PC-3 (cell line): ENCODE measurements around the gene TMEM18. TPM values are rescaled to one million over a fixed set of nuclear protein-coding genes. Genes with fewer than 3 reads are reported as not detected.

ENCODE experiments used
- ATAC-seq: fragments of 200-7000 bp; cut with Tn5 transposase; 2 replicates; pipeline ENCODE4 v1.9.1; 2020; ENCODE audit warnings: mild to moderate bottlenecking, moderate library complexity
- BruUV-seq: library from RNA; stranded (reverse); fragments of 400-500 nt; replicated peaks from 2 replicates; lab custom pipeline; 2021; lab: Mats Ljungman, UMichigan
- CTCF ChIA-PET: fragments of 300-600 bp; sonication (Branson Sonifier 250); formaldehyde crosslinking; loops from one replicate; lab custom pipeline; 2022; ENCODE audit warnings: antibody characterized with exemption; lab: Charles Lee
- POLR2A ChIA-PET: fragments of 300-600 bp; sonication (Branson Sonifier 250); formaldehyde crosslinking; loops from one replicate; lab custom pipeline; 2022; ENCODE audit warnings: antibody characterized with exemption; ENCODE audit not compliant: unreplicated experiment; lab: Charles Lee
- DNase-seq: peaks from one replicate; pipeline ENCODE4 v3.0.0-alpha.2; 2015
- H2AFZ ChIP-seq: fragments of 300-600 bp; sonication (generic); 2 replicates; pipeline ENCODE4 v1.6.0; 2016; ENCODE audit warnings: antibody characterized with exemption, low read length
- H3F3A ChIP-seq: fragments of 300-600 bp; sonication (generic); one replicate; pipeline ENCODE4 v1.6.0; 2017; ENCODE audit warnings: antibody characterized with exemption, low read length, control low read depth, mild to moderate bottlenecking; ENCODE audit not compliant: unreplicated experiment
- H3K27ac ChIP-seq: fragments of 300-600 bp; sonication (generic); 2 replicates; pipeline ENCODE4 v1.5.1; 2016; ENCODE audit warnings: mild to moderate bottlenecking, low read length
- H3K27me3 ChIP-seq: fragments of 300-600 bp; sonication (generic); 2 replicates; pipeline ENCODE4 v1.6.1; 2016; ENCODE audit warnings: low read length, mixed read lengths
- H3K36me3 ChIP-seq: fragments of 300-600 bp; sonication (generic); 2 replicates; pipeline ENCODE4 v1.6.1; 2016; ENCODE audit warnings: low read depth, mixed run types, low read length, mixed read lengths
- H3K4me1 ChIP-seq: fragments of 300-600 bp; sonication (generic); 2 replicates; pipeline ENCODE4 v1.5.1; 2016; ENCODE audit warnings: low read length; ENCODE audit not compliant: insufficient read depth
- H3K4me2 ChIP-seq: fragments of 300-600 bp; sonication (generic); 2 replicates; pipeline ENCODE4 v1.6.0; 2016; ENCODE audit warnings: low read length
- H3K4me3 ChIP-seq: fragments of 300-600 bp; sonication (generic); 2 replicates; pipeline ENCODE4 v1.5.1; 2016; ENCODE audit warnings: mild to moderate bottlenecking, low read length, mixed read lengths
- H3K79me2 ChIP-seq: fragments of 300-600 bp; sonication (generic); 2 replicates; pipeline ENCODE4 v1.6.1; 2017; ENCODE audit warnings: low read length, mixed read lengths
- H3K9ac ChIP-seq: fragments of 300-600 bp; sonication (generic); 2 replicates; pipeline ENCODE4 v1.6.0; 2016; ENCODE audit warnings: mild to moderate bottlenecking, low read length
- H3K9me2 ChIP-seq: fragments of 300-600 bp; sonication (generic); replicated peaks from 2 replicates; pipeline ENCODE4 v1.6.1; 2016; ENCODE audit warnings: mixed run types, low read length, mixed read lengths
- H3K9me3 ChIP-seq: fragments of 300-600 bp; sonication (generic); 2 replicates; pipeline ENCODE4 v1.6.1; 2016; ENCODE audit warnings: low read length, mixed read lengths
- H4K20me1 ChIP-seq: fragments of 300-600 bp; sonication (generic); 2 replicates; pipeline ENCODE4 v1.6.1; 2016; ENCODE audit warnings: low read length, mixed read lengths
- CTCF ChIP-seq: fragments of 300-600 bp; sonication (generic); conservative IDR thresholded peaks from 2 replicates; pipeline ENCODE4 v1.5.1; 2017; ENCODE audit warnings: antibody characterized with exemption, low read depth, mild to moderate bottlenecking, low read length
- EZH2 ChIP-seq: fragments of 300-600 bp; sonication (generic); IDR thresholded peaks from one replicate; pipeline ENCODE4 v1.6.1; 2017; ENCODE audit warnings: antibody characterized with exemption, mild to moderate bottlenecking, low read length; ENCODE audit not compliant: unreplicated experiment
- EZH2phosphoT487 ChIP-seq: fragments of 300-600 bp; sonication (generic); IDR thresholded peaks from 2 replicates; pipeline ENCODE4 v1.6.1; 2018; ENCODE audit warnings: mild to moderate bottlenecking, antibody characterized with exemption, low read length, borderline replicate concordance
- intact Hi-C: fragments of 100-400 bp; cut with micrococcal nuclease; formaldehyde crosslinking; loops from 2 replicates; pipeline ENCODE4 v1.9.0; 2023
- total RNA-seq: library from RNA; depleted of rRNA; stranded (reverse); fragments of >200 nt; gene quantifications from 2 replicates; pipeline ENCODE4 v1.2.3, GENCODE V29; 2014

Gene TMEM18
- total RNA-seq, 1 experiment from 2014 or later, result 25.5 TPM

- H3K27ac ChIP-seq, result no peak overlapping the region
- peaks cover 10% of the 10 kb centered on the region for H3K4me1 ChIP-seq
- H4K20me1 ChIP-seq, result no peaks in the 10 kb centered on the region
- H3K4me2 ChIP-seq, result no peak overlapping the region
- no TSS peak for BruUV-seq
- intact Hi-C loops, result no loop called here
- no peaks in the 10 kb centered on the region for H3K79me2 ChIP-seq
- H3K9me3 ChIP-seq, result peaks cover 4% of the 10 kb centered on the region; the same call in 1 of the 2 replicates
- H3K36me3 ChIP-seq, result no peaks in the 10 kb centered on the region
- no peaks in the 10 kb centered on the region for H3K9me2 ChIP-seq
- no peak overlapping the region for H3K9ac ChIP-seq
- H3F3A ChIP-seq, result no peaks in the 10 kb centered on the region
- TF ChIP-seq EZH2phosphoT487 (no peak), EZH2 (no peak), CTCF (no peak)
- H3K4me3 ChIP-seq, result no peak overlapping the region
- H2AFZ ChIP-seq, result no peak overlapping the region
- CTCF ChIA-PET, result no interaction called here
- ATAC-seq (no peak), DNase-seq (no peak)
- no peaks in the 10 kb centered on the region for H3K27me3 ChIP-seq
- POLR2A ChIA-PET, result no interaction called here
These were observed 12.0 kb upstream of the TMEM18 start for GRCh38 chr2:689237-689636.

GRCh38 chr2:688504-689076, 11.4 kb upstream of the TMEM18 start:
- ATAC-seq, result no peak

More at GRCh38 chr2:688504-689076, 11.4 kb upstream of the TMEM18 start:
- ChIA-PET CTCF (no interaction called here), POLR2A (no interaction called here)
- Histone ChIP-seq H3K36me3 (no peaks in the 10 kb centered on the region), H3K27me3 (no peaks in the 10 kb centered on the region), H2AFZ (no peak overlapping the region), H3K9me3 (peaks cover 4% of the 10 kb centered on the region; the same call in 1 of the 2 replicates), H3K4me2 (no peak overlapping the region), H3K4me3 (no peak overlapping the region), H3F3A (no peaks in the 10 kb centered on the region), H3K9ac (no peak overlapping the region), H3K27ac (no peak overlapping the region), H3K9me2 (no peaks in the 10 kb centered on the region), H4K20me1 (no peaks in the 10 kb centered on the region), H3K79me2 (no peaks in the 10 kb centered on the region), H3K4me1 (peaks cover 4% of the 10 kb centered on the region; the same call in 1 of the 2 replicates)
- intact Hi-C loops, result no loop called here
- no TSS peak for BruUV-seq
- DNase-seq, result no peak
- no peak for TF ChIP-seq CTCF
- TF ChIP-seq EZH2phosphoT487, result no peak
- no peak for TF ChIP-seq EZH2
